Epithelial cell of prostate (primary cell): Measurements from ENCODE around the gene PLXNA4.

Experiments used
- DNase-seq: peaks from one replicate; pipeline ENCODE4 v3.0.0-alpha.2; 2011; ENCODE audit warnings: low read depth, low spot score
- H3K27ac ChIP-seq: fragments of 450-650 bp; 2 replicates; pipeline ENCODE4 v1.5.1; 2017; ENCODE audit warnings: mild to moderate bottlenecking

The PLXNA4 gene

GRCh38 chr7:132149436-132150304, 426.6 kb downstream of the PLXNA4 start:
- no peak overlapping the region for H3K27ac ChIP-seq
- no peak for DNase-seq

- DNase-seq: peak; percentile 31
- no peak overlapping the region for H3K27ac ChIP-seq
Measured at GRCh38 chr7:132148876-132149275, 427.4 kb downstream of the PLXNA4 start.

- DNase-seq: peak; percentile 94
- no peak overlapping the region for H3K27ac ChIP-seq
Measured at GRCh38 chr7:132145466-132145865, 430.8 kb downstream of the PLXNA4 start.

DNA sequence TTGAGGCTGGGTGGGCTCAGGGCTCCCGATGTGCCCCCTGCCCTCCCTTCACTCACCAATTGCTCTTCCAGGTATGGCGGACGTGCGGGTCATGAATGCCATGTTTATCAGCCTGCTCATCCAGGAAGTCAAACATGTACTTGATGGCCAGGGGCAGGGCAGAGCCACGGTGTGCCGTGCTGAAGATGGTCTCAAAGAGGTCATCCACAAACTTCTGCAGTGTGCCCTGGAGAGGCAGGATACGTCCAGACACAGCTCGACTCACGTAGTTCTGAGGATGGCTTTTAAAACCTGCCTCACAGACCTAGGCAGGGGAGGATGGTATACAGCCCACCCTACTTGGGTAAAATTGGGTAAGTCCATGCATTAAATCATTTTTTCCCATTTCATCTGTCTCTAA, 431.2 kb downstream of the PLXNA4 start:
- H3K27ac ChIP-seq: no peak overlapping the region
- no peak for DNase-seq

- no peak for DNase-seq
- H3K27ac ChIP-seq: no peak overlapping the region
Measured at GRCh38 chr7:132142006-132142405, 434.3 kb downstream of the PLXNA4 start.

DNA sequence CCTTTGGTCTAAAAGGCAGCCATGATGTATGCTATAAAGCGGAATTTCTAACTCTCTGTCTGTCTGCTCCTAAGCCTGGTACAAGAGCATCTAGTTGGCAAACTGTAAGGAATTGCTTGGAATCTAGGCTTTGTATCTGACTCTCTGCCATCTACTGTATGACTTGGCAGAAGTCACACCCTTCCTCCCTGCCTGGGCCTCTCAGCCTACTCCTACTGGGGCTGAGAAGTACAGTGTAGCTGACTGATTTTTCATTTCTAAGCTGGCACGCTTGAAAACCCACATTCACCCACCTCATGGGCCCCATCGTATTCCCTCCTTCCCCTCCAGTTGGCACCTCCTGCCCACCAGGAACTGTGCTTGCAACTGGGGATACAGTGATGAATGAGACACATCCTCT, 435.2 kb downstream of the PLXNA4 start:
- no peak for DNase-seq
- no peak overlapping the region for H3K27ac ChIP-seq

- no peak for DNase-seq
- no peak overlapping the region for H3K27ac ChIP-seq
Measured at GRCh38 chr7:132140341-132140740, 435.9 kb downstream of the PLXNA4 start.

DNA sequence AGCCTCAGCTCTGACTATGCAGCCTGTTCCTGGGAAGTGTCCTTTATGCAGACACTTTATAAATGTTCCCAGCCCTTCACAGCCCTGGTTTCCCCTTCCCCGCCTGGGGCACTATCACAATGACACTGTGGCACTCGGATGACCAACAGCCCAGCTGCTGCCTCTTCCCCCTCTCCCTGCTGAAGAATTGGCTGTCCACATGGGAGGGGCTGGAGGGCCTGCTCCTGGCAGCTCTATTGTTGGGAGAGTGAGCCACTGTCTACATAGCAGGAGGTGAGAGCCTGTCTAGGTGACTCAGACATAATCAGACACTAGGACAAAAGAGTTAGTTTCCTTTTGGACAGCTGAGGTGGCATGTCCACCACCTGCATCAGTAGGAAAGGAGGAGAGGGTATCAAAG, 437.5 kb downstream of the PLXNA4 start:
- H3K27ac ChIP-seq: no peak overlapping the region
- peak; percentile 60 for DNase-seq

DNA sequence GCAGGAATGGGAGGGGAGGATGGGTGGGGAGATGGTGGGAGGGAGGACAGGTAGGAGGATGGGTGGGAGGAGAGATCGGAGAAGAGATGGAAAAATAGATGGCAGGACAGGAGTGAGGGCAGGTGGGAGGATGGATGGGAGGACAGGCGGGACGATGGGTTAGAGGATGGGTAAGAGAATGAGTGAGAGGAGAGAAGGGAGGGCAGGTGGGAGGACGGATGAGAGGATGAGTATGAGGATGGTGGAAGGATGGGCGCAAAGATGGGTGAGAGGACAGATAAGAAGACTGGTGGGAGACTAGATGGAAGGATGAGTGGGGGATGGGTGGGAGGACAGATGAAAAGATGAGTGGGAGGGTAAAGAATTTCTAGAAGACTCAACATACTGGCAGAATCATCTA, 438.6 kb downstream of the PLXNA4 start:
- H3K27ac ChIP-seq: no peak overlapping the region
- DNase-seq: no peak

DNA sequence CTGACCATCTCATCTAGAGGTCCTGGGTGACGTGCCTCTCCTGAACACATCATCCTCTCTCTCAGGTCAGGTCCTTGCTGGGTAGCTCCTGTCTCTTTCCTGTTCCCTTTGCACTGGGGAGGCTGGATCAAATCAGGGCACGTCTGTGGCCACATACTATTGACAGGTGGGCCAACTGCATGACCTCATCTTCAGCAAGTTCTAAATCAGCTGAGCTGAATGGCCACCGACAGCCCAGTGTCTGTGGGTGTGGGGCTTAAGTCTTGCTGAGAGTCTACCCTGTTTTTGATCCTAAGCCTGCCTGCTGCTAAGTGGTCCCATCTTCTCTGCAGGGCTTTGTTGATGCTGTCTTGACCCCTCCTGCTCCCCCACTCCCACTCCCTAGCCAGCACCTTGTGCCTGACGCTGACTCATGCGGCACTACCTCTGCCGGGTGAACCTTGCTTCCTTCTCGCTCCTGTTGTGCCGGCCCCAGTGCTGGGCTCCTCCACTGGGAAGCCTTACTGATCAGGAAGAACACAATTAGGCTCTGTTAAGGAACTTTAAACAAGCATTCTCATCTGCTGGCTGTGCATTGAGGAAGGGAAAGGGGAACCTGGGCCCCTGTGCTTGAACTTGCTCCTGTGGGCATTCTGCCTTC, 440.4 kb downstream of the PLXNA4 start:
- no peak overlapping the region for H3K27ac ChIP-seq
- no peak for DNase-seq

- no peak for DNase-seq
- H3K27ac ChIP-seq: no peak overlapping the region
Measured at GRCh38 chr7:132134814-132135445, 441.3 kb downstream of the PLXNA4 start.

GRCh38 chr7:132133501-132133900, 442.8 kb downstream of the PLXNA4 start:
- DNase-seq: no peak
- H3K27ac ChIP-seq: no peak overlapping the region

GRCh38 chr7:132131196-132131595, 445.1 kb downstream of the PLXNA4 start:
- DNase-seq: no peak
- H3K27ac ChIP-seq: no peak overlapping the region

DNA sequence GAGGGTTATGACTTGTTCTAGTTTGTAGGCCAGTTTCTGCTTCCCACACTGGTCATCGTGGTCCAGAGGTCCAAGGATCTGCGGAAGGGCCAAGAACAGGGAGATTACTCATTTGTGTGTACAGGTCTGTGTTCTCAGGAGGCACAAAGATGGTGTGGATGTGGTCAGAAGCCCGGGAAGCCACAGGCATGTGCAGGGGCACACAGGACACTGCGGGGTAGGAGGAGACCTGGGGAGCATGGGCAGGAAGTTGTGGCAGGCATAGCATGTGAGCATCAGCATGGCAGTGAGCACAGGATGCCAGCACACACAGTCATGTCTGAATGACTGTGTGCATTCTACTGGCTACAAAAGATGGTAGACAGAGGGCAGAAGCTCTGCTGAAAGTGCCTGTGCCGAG, 445.8 kb downstream of the PLXNA4 start:
- no peak for DNase-seq
- H3K27ac ChIP-seq: no peak overlapping the region

DNA sequence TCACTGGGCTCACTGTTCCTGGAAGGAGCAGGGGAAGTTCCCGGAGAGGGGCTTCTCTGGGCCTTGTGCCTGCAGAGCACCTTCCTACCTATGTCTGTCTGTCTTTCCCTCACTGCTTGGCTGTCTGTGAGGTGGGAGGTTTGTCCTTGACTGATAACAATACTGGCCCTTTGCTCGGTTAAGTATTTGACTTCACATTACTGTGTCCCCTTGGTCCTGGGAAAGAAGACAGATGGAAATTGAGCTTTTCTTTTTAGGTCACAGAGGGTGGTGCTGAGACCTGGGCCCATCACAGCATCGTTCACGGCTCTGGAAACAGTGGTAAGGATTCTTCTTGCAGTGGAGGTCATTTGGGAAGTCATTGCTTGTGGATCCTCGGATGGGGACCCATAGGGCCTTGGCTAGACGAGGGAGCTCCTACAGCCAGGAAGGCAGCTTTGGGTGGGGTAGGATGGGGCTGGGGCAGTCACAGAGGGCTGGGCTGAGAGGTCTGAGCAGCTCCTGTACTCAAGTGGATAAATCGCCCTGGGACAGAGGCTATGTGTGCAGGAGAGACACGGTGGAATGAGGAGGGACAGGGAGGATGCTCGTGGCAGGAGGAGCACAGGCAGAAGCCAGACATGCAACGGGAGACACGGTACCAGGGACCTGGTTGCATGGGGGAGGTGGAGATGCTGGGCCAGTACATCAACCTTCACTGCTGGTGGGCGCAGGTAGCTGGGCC, 450.2 kb downstream of the PLXNA4 start:
- no peak overlapping the region for H3K27ac ChIP-seq
- DNase-seq: no peak

GRCh38 chr7:132125096-132125495, 451.2 kb downstream of the PLXNA4 start:
- no peak overlapping the region for H3K27ac ChIP-seq
- no peak for DNase-seq

DNA sequence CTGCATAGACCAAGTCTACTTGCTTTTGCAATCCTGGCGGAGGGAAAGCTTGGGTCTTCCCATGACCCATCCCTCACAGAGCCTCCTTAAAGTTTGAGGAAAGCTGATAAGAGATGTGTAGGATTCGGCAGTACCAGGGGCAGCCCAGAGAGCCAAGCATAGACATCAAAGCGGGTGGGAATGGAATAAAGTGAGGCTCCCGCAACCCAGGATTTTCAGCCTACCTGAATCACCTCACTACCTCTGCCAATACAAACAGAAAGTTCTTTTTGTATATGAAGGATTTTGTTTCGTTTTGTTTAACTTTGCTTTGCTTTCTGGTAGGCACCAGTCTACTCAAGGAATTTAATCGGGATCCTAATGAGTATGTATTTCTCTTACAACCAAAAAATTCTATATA, 451.7 kb downstream of the PLXNA4 start:
- DNase-seq: no peak
- no peak overlapping the region for H3K27ac ChIP-seq

- DNase-seq: no peak
Measured at GRCh38 chr7:132123773-132124172, 452.5 kb downstream of the PLXNA4 start.

GRCh38 chr7:132122901-132123300, 453.4 kb downstream of the PLXNA4 start:
- no peak for DNase-seq

More at GRCh38 chr7:132123773-132124172, 452.5 kb downstream of the PLXNA4 start:
- H3K27ac ChIP-seq: no peak overlapping the region

GRCh38 chr7:132121987-132122386, 454.3 kb downstream of the PLXNA4 start:
- no peak for DNase-seq
- no peak overlapping the region for H3K27ac ChIP-seq

More at GRCh38 chr7:132122901-132123300, 453.4 kb downstream of the PLXNA4 start:
- no peak overlapping the region for H3K27ac ChIP-seq

GRCh38 chr7:132118641-132119040, 457.6 kb downstream of the PLXNA4 start:
- H3K27ac ChIP-seq: no peak overlapping the region
- DNase-seq: no peak
